Stomach (tissue), 4 donors: Measurements from ENCODE around the gene KIF18B.

Source experiments
- POLR2A ChIP-seq, 4 donors: fragments of 450-650 bp; IDR thresholded peaks; one replicate each; pipeline ENCODE4 v1.6.1; 2016; ENCODE audit warnings: antibody characterized with exemption in 4 of 4, control low read depth in 2 of 4, mild to moderate bottlenecking in 1 of 4, moderate library complexity in 1 of 4
- POLR2AphosphoS5 ChIP-seq, 3 donors: sonication (generic); formaldehyde crosslinking; IDR thresholded peaks; one replicate each; pipeline ENCODE4 v1.6.1; 2016; ENCODE audit warnings: antibody characterized with exemption in 3 of 3
- TF ChIP-seq, protein P1 (sequence below), 7 experiments: fragments of 450-650 bp in 4 of 7; fragments of 200-600 bp in 3 of 7; sonication (generic) in 3 of 7; IDR thresholded peaks; one replicate each; pipeline ENCODE4 v1.5.1; 2016 to 2019; ENCODE audit warnings: antibody characterized with exemption in 7 of 7, control low read depth in 2 of 7, mild to moderate bottlenecking in 1 of 7

- TF ChIP-seq, protein P1, sequence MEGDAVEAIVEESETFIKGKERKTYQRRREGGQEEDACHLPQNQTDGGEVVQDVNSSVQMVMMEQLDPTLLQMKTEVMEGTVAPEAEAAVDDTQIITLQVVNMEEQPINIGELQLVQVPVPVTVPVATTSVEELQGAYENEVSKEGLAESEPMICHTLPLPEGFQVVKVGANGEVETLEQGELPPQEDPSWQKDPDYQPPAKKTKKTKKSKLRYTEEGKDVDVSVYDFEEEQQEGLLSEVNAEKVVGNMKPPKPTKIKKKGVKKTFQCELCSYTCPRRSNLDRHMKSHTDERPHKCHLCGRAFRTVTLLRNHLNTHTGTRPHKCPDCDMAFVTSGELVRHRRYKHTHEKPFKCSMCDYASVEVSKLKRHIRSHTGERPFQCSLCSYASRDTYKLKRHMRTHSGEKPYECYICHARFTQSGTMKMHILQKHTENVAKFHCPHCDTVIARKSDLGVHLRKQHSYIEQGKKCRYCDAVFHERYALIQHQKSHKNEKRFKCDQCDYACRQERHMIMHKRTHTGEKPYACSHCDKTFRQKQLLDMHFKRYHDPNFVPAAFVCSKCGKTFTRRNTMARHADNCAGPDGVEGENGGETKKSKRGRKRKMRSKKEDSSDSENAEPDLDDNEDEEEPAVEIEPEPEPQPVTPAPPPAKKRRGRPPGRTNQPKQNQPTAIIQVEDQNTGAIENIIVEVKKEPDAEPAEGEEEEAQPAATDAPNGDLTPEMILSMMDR (IDR thresholded peaks at IDR 0.05): no peak
- TF ChIP-seq POLR2A (IDR thresholded peaks at IDR 0.05) (no peak), POLR2AphosphoS5 (IDR thresholded peaks at IDR 0.05) (no peak)
Measured at GRCh38 chr17:44967907-44968224, 20.3 kb upstream of the KIF18B start.
